ENCODE data around the gene GCK.

GCK gene

GRCh38 chr7:44222074-44222473 lies 32.8 kb upstream of the GCK start:
- no peak for FAIRE-seq

- FAIRE-seq = no peak
Measured at GRCh38 chr7:44221231-44221791, 32.1 kb upstream of the GCK start.

- no peak for FAIRE-seq
Measured at GRCh38 chr7:44220358-44221112, 31.3 kb upstream of the GCK start.

GRCh38 chr7:44220046-44220357 lies 30.8 kb upstream of the GCK start:
- no peak for FAIRE-seq

- FAIRE-seq = no peak
Measured at GRCh38 chr7:44219371-44220045, 30.3 kb upstream of the GCK start.

- no peak for FAIRE-seq
Measured at GRCh38 chr7:44218418-44219201, 29.4 kb upstream of the GCK start.

GRCh38 chr7:44217852-44218402 lies 28.7 kb upstream of the GCK start:
- no peak for FAIRE-seq

GRCh38 chr7:44217223-44217714 lies 28.0 kb upstream of the GCK start:
- FAIRE-seq = no peak

GRCh38 chr7:44216521-44217222 lies 27.4 kb upstream of the GCK start:
- FAIRE-seq = no peak

GRCh38 chr7:44216019-44216418 lies 26.8 kb upstream of the GCK start:
- no peak for FAIRE-seq

- no peak for FAIRE-seq
Measured at GRCh38 chr7:44215531-44215930, 26.3 kb upstream of the GCK start.

GRCh38 chr7:44213877-44214388 lies 24.7 kb upstream of the GCK start:
- no peak for FAIRE-seq

- no peak for FAIRE-seq
Measured at GRCh38 chr7:44213206-44213876, 24.1 kb upstream of the GCK start.

- no peak for FAIRE-seq
Measured at GRCh38 chr7:44212581-44213184, 23.4 kb upstream of the GCK start.

GRCh38 chr7:44212018-44212417 lies 22.8 kb upstream of the GCK start:
- no peak for FAIRE-seq

GRCh38 chr7:44211126-44211675 lies 22.0 kb upstream of the GCK start:
- FAIRE-seq = no peak

- FAIRE-seq = no peak
Measured at GRCh38 chr7:44210107-44210506, 20.9 kb upstream of the GCK start.

- no peak for FAIRE-seq
Measured at GRCh38 chr7:44208085-44208484, 18.8 kb upstream of the GCK start.

- FAIRE-seq = no peak
Measured at GRCh38 chr7:44206008-44206407, 16.8 kb upstream of the GCK start.

GRCh38 chr7:44201813-44202212 lies 12.6 kb upstream of the GCK start:
- no peak for FAIRE-seq
